Measurements from ENCODE around the gene POMT1.

GRCh38 chr9:131528886-131529505 lies 26.3 kb downstream of the POMT1 start:
- TF ChIP-seq, protein P1, sequence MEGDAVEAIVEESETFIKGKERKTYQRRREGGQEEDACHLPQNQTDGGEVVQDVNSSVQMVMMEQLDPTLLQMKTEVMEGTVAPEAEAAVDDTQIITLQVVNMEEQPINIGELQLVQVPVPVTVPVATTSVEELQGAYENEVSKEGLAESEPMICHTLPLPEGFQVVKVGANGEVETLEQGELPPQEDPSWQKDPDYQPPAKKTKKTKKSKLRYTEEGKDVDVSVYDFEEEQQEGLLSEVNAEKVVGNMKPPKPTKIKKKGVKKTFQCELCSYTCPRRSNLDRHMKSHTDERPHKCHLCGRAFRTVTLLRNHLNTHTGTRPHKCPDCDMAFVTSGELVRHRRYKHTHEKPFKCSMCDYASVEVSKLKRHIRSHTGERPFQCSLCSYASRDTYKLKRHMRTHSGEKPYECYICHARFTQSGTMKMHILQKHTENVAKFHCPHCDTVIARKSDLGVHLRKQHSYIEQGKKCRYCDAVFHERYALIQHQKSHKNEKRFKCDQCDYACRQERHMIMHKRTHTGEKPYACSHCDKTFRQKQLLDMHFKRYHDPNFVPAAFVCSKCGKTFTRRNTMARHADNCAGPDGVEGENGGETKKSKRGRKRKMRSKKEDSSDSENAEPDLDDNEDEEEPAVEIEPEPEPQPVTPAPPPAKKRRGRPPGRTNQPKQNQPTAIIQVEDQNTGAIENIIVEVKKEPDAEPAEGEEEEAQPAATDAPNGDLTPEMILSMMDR (IDR thresholded peaks at IDR 0.05) = no peak
- TF ChIP-seq POLR2A (IDR thresholded peaks at IDR 0.05) = no peak

Data from testis (tissue), 2 donors.